Cardiac fibroblast (primary cell): Measurements from ENCODE around the gene PSMD13.

ENCODE experiments used
- DNase-seq, 2 donors: peaks; one replicate each; pipeline versions ENCODE4 v3.0.0 to v3.0.0-alpha.2; 2010; ENCODE audit warnings: low read depth in 2 of 2
- H3K4me3 ChIP-seq, 2 donors: replicated peaks in 1 of 2; 1 replicate in 1 of 2; 2 replicates in 1 of 2; pipeline ENCODE4 v1.5.1; 2011; ENCODE audit warnings: low read depth in 2 of 2, low read length in 2 of 2, mild to moderate bottlenecking in 2 of 2, moderate library complexity in 1 of 2
- TF ChIP-seq, protein P1 (sequence below): IDR thresholded peaks from one replicate; pipeline ENCODE4 v1.5.1; 2011; ENCODE audit warnings: low read depth, mild to moderate bottlenecking, low read length, inconsistent platforms

PSMD13 gene

DNA sequence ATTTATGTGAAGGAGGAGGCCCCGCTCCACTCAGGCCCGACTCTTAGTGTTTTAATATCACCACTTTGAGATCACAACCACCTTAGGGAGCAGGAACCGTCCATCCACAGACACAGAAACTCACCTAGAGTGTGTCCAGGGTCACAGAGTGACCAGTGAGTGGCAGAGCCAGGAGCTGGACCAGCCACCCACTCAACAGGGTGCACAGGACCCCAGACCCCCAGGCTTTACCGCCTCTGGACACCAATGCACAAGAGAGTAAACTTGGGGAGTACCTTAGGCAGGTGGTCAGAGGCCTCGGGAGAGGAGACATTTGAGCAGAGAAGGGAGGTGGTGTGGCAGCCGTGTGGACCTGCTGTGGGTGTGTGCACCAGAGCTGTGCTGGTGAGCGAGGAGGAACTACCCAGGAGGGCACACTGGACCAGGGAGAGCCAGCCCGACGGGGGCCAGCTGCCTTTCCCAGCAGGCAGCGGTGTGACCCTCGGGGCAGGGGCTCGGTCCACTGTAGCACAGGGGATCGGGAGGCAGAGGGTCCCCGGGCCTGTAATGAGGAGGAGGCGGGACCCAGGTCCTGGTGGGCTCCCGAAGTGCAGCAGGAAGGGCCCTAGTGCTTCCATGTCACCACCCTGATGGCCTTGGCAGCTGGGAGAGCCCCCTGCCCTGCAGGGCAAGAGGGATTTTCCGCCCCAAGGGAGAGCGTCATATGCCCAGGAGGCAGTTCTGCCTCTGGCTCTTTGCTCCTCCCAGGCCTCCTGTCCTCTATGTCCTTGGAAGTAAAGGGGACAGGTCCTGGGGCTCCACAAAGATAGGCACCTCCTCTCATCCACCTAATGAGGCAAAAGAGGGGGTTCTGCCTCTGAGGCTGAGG, 33.9 kb downstream of the PSMD13 start:
- no peak for DNase-seq
- TF ChIP-seq, protein P1, sequence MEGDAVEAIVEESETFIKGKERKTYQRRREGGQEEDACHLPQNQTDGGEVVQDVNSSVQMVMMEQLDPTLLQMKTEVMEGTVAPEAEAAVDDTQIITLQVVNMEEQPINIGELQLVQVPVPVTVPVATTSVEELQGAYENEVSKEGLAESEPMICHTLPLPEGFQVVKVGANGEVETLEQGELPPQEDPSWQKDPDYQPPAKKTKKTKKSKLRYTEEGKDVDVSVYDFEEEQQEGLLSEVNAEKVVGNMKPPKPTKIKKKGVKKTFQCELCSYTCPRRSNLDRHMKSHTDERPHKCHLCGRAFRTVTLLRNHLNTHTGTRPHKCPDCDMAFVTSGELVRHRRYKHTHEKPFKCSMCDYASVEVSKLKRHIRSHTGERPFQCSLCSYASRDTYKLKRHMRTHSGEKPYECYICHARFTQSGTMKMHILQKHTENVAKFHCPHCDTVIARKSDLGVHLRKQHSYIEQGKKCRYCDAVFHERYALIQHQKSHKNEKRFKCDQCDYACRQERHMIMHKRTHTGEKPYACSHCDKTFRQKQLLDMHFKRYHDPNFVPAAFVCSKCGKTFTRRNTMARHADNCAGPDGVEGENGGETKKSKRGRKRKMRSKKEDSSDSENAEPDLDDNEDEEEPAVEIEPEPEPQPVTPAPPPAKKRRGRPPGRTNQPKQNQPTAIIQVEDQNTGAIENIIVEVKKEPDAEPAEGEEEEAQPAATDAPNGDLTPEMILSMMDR = no peak
- H3K4me3 ChIP-seq = no peak overlapping the region

DNA sequence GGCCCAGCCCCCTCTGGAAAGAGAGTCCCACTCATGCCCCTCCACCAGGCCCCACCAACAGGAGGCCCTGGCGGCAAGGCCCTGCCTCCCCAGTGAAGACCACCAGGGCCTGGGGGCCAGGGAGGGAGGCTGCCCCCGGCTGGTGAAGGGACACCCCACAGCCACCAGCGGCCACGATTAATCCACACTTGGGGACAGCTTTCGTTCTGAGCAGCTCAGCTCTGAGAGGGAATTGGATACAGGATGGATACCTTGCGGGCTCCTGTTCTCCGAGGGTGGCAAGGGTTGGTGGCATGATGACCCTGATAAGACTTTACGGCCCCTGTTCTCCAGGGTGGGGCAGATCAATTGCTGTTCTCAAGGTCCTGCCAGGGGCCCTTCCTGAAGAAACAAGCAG, 34.5 kb downstream of the PSMD13 start:
- TF ChIP-seq, protein P1 = no peak
- no peak for DNase-seq
- no peak overlapping the region for H3K4me3 ChIP-seq

GRCh38 chr11:272195-272930, 35.6 kb downstream of the PSMD13 start:
- no peak for DNase-seq
- TF ChIP-seq, protein P1 = no peak
- H3K4me3 ChIP-seq = no peak overlapping the region

- no peak for DNase-seq
- TF ChIP-seq, protein P1 = no peak
- no peak overlapping the region for H3K4me3 ChIP-seq
Measured at GRCh38 chr11:272931-273198, 36.1 kb downstream of the PSMD13 start.

GRCh38 chr11:276219-276618, 39.4 kb downstream of the PSMD13 start:
- DNase-seq = no peak
- no peak overlapping the region for H3K4me3 ChIP-seq
- TF ChIP-seq, protein P1 = no peak

DNA sequence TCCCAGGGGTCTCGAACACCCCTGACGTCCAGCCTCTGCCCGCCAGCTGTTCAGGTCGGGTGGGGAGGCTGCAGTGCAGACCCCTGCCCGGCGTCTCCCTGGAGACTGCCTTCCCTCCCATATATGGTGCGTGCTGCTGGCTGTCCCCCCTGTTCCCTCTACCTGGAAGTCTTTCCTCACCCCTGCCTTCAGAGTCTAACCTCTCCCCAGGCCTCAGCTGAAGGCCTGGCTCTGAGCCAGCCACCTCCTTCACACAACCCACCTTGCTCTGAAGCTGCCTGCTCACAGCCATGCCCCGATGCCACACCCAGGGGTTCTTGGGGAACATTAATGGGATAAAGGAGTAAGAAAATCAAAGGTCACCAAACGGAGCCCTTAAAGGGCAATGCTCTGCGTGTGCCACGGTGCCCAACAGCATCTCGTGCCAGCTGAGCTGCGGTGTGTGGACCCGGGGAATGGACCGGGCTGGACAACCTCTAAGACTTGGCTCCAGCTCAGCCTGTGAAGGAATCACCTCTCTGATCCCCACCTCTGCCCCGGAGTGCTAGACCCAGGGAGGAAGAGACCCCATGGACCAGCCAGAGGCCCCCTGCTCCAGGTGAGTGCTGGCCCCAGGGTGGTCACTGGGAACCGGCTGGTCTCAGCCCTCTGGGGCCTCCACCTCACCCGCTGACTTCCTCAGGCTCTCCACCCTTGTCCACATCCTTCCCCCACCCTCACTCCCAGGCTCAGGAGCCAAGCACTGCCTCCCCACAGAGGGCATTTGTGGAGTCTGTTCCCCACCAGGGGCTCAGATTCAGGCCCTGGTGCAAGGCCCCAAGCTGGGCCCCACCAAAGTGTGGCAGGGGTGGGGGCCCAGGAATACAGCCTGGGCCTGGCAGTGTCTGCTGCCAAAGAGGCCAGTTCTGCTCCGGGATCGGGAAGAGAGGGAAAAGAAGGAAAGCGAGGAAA, 41.5 kb downstream of the PSMD13 start, which contains the start of gene NLRP6:
TSS of gene NLRP6 (plus strand) at position 407 of the 951 bp plus-strand sequence. CDS start at position 570, 163 bp downstream.
- H3K4me3 ChIP-seq = no peak within 1 kb of the TSS
- TF ChIP-seq, protein P1 = no peak
- no peak for DNase-seq
